ENCODE measurements around the gene KAT2B.
"Not testable (repeated sequence)": the region's sequence is repeated elsewhere in the genome, so short reads cannot be mapped to it uniquely, and the experiment has no call there.

KAT2B gene

GRCh38 chr3:20039765-20040547 is at the start of gene KAT2B:
TSS of gene KAT2B (plus strand) at chr3:20040446. CDS start at chr3:20040478, 32 bp downstream.
- peak; percentile 91 for DNase-seq

DNA sequence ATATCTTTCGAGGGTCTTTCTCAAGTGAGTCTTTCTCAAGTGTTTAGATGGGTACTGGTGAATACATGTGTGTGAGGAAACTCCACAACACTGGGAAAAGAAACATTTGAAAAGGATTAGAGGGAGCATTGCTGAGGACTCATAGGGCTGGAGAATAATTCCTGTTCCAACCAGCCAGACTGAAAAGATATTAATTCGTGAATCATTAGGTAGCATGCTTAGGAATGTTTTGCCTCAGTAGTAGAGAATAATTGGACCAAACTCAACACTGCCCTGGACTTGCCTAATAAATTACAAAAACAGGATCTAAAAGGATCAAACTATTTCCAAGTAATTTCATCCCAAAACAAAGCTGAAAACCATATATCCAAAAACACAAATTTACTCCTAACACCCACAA is 45.5 kb upstream of the KAT2B start:
- DNase-seq, result no peak

DNA sequence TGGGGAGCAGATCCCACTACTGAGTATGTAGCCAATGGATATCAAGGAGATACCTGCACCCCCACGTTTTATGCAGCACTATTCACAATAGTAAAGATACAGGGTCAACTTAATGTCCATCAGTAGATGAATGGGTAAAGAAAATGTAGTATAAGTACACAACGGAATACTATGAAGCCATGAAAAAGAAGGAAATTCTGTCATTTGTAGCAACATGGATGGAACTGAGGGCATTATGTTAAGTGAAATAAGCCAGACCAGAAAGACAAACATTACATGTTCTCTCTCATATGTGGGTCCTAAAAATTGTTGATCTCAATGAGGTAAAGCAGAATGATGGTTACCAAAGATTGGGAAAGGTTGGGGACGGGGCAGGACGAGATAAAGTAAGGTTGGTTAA is 42.7 kb upstream of the KAT2B start:
- no peak for DNase-seq

GRCh38 chr3:20001932-20002331 is 38.3 kb upstream of the KAT2B start:
- DNase-seq, result no peak

DNA sequence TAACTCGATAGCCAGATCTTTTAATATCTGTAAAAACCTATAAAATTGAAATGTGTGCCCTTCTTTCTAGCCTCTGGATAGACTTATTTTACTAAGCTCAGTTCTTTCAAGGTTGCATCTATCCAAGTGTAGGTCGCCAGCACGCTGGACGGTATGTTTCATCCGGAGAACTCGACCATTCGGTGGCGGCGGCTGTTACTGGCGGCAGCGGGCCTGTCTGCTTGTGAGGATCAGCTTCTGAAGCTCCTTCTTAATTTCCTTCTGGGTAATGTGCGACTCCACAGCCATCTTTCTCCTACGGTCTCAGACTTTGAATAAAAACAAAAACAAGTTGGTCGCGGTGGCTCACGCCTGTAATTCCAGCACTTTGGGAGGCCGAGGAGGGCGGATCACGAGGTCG is 32.3 kb upstream of the KAT2B start:
- DNase-seq, result no peak

- peak; percentile 47 for DNase-seq
These were observed 31.6 kb upstream of the KAT2B start for GRCh38 chr3:20008646-20009045.

GRCh38 chr3:20012164-20012563 is 28.1 kb upstream of the KAT2B start, which contains the start of gene PP2D1:
TSS of gene PP2D1 (minus strand) at chr3:20012264. CDS start at chr3:20012072, 192 bp downstream.
- no peak for DNase-seq

DNA sequence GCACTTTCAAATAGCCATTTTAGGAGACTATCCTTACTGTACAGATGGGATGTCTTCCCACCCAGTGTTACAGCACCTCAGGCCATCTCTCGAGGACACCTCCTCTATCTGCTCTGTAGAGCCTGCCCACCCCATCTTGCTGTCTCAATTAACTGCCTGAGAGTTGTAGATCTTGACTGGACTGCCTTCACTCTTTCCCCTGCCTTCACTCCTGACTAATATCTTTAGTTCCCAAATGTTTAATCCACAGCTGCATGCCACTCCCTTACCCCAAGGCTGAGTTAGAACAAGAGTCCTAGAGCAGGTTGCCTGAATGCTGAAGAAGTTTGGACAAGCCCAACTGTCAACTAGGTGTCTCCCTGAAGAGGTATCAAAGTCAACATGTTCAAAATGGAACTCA is 26.9 kb upstream of the KAT2B start:
- DNase-seq, result peak; percentile 72

DNA sequence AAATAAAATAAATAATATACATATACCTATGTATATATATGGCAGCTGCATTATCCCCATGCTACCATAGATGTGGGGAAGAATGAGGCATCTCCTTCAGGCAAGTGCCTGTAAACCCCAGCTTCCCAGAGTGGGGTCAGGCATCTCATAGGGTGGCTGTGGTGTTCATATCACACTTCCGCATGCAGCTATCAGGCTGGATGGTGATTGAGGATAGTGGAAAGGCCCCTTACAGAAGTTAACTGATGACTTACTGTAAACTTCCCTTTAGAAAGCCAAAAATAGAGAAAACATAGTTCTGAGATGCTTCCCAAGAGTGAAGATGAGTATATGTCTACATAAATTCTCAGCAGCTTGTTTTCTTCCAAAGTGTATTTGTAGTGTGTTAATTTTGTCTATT is 24.7 kb upstream of the KAT2B start:
- peak; percentile 81 for DNase-seq

GRCh38 chr3:20016076-20016475 is 24.2 kb upstream of the KAT2B start:
- DNase-seq, result not testable (repeated sequence)

DNA sequence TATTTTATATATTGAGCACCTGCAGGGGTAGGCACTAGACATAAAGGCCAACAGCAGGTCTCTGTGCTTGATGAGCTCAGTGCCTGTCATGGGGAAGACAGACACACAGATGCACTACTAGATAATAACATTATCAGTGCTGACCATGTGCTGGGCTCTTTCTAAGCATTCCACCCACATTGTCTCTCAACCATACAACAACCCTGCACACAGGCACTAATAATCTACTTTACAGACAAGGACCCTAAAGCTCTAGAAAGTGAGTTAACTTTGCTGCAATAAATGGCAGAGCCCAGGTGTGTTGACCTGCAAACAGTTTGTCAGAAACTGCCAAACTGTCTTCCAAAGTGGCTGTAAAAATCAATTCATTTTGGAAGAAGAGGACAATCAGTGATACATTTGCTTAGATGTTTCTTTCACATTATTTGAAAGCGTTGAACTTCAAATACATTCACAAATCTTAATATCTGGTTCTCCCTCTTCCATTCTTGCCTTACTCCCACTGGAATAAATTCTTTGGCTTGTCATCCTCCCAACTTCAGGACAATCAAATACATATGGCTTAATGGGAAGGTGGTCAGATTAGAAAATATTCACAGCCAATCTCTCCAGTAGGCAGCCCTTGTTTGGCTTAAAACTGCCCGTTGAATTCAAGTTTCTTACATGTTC is 17.2 kb upstream of the KAT2B start:
- DNase-seq, result peak; percentile 96

GRCh38 chr3:20023623-20024405 is 16.4 kb upstream of the KAT2B start:
- peak; percentile 67 for DNase-seq

- no peak for DNase-seq
These were observed 13.1 kb upstream of the KAT2B start for GRCh38 chr3:20027136-20027535.

GRCh38 chr3:20028905-20029331 is 11.3 kb upstream of the KAT2B start:
- DNase-seq, result no peak

DNA sequence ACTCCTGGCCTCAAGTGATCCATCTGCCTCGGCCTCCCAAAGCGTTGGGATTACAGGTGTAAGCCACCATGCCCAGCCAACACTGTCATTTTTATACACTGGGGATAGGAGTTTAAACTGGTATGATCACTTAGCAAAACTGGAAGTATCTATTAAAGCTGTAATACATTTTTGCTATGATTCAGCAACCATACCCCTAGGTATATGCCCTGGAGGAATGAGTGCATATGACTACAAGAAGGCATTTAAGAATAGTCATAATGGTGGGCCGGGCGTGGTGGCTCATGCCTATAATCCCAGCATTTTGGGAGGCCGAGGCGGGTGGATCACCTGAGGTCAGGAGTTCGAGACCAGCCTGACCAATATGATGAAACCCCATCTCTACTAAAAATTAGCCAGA is 8.3 kb upstream of the KAT2B start:
- not testable (repeated sequence) for DNase-seq

DNA sequence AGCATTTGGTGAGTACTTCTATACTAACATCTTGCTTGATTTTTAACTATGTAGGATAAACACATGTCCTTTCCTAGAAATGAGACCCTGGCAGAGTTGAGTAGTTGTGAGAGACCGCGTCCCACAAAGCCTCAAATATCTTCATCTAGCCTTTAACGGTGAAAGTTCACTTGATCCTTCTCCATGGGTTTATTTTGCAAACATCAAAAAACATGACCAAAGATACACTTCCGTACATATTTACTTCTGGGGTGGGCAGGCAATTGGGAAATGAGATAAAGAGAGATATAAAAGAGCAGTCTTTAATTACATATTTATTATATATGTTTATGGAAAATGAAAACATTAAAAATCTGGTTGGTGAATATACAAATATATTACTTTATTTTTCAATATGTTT is 5.2 kb upstream of the KAT2B start:
- DNase-seq, result no peak

GRCh38 chr3:20037255-20037996 is 2.8 kb upstream of the KAT2B start:
- DNase-seq, result no peak

- DNase-seq, result peak; percentile 65
These were observed 1.4 kb upstream of the KAT2B start for GRCh38 chr3:20038699-20039465.

GRCh38 chr3:20039466-20039764 is 831 bp upstream of the KAT2B start:
- no peak for DNase-seq

DNA sequence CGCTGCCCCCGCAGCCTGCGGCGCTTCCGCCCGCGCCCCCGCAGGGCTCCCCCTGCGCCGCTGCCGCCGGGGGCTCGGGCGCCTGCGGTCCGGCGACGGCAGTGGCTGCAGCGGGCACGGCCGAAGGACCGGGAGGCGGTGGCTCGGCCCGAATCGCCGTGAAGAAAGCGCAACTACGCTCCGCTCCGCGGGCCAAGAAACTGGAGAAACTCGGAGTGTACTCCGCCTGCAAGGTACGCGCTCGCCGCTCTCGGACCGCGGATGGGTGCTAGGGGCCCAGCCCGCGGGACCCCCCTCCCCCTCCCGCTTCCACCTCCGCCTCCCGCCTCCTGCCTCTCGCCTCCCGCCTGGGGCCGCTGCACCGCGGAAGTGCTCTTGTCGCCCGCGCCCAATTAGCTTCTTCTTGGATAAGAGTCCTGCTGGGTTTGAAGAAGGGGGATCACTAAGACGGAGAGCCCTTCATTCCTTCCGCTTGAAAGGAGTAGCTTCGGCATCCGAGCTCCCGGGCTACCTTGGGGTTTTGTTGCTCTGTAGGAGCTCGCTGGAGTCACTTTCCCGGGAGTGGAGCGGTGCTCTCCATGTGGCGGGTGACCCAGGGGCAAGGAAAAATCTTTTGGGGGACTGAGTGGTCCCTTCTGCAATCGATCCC is 426 bp downstream of the KAT2B start:
- peak; percentile 93 for DNase-seq

GRCh38 chr3:20041197-20041780 is 1.0 kb downstream of the KAT2B start:
- peak; percentile 93 for DNase-seq
